ENCODE results near the gene TMEM17. TPM values are rescaled to one million over a fixed set of nuclear protein-coding genes. Genes with fewer than 3 reads are reported as not detected.

TMEM17 gene
- total and polyA plus RNA-seq, 2 experiments from 2014 or later, result 1.8 to 5.0 TPM

DNA sequence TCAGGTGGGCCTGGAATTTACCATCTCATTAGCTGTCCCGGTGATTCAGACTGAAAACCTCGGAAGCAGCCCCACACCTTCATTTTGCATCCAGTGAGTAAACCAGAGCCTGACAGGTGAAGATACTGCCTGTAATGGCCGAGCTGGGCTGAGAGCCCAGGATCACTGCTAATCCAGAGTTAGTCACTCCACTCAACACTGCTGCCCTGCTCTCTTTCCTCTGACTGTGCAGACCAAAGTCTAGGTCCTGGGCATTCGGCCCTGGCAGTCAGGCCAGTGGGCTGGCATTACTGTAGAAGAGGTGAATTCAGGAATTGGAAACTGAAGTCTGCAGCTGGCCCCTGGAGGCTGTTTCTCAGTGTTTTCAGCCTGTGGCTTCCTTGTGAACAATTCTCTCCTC, 44.3 kb downstream of the TMEM17 start:
- no peak overlapping the region for H3K27ac ChIP-seq
- no peaks in the 10 kb centered on the region for H3K4me1 ChIP-seq (ENCODE audit: low read depth)
- TF ChIP-seq, protein P1, sequence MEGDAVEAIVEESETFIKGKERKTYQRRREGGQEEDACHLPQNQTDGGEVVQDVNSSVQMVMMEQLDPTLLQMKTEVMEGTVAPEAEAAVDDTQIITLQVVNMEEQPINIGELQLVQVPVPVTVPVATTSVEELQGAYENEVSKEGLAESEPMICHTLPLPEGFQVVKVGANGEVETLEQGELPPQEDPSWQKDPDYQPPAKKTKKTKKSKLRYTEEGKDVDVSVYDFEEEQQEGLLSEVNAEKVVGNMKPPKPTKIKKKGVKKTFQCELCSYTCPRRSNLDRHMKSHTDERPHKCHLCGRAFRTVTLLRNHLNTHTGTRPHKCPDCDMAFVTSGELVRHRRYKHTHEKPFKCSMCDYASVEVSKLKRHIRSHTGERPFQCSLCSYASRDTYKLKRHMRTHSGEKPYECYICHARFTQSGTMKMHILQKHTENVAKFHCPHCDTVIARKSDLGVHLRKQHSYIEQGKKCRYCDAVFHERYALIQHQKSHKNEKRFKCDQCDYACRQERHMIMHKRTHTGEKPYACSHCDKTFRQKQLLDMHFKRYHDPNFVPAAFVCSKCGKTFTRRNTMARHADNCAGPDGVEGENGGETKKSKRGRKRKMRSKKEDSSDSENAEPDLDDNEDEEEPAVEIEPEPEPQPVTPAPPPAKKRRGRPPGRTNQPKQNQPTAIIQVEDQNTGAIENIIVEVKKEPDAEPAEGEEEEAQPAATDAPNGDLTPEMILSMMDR (IDR thresholded peaks at IDR 0.05; ENCODE audit: low read depth, low read length), result no peak
- H3K27me3 ChIP-seq, result no peaks in the 10 kb centered on the region
- no peak overlapping the region for H3K4me3 ChIP-seq
- DNase-seq (ENCODE audit: low read depth in 1 of 2, low spot score in 1 of 2), result no peak
- H3K36me3 ChIP-seq, result no peaks in the 10 kb centered on the region
- no peaks in the 10 kb centered on the region for H3K9me3 ChIP-seq (ENCODE audit: low read depth)

DNA sequence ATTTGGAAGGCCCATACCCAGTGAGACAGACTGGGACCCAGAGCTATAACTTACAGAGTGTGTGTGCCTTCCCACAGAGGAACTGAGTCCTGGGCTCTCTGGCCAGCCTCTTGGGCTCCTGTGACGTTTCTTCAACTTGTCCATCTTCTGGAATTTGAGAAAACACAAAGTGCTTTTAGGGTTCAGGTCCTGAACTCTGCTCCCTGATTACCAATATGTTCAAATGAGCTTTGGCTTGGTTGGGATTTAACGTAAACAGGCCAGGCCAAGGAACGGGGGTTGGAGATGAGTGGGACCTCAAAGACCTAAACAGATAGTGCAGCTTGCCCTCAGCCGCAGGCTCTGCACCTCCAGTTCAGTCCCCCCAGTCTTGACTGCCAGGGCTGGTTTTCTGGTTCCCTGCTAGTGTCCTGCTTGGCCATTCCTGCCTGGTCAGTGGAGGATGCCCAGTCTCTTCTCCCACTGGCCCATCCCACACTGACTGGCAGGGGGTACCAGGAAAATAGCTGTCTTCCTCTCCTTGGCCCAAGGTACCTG, 44.9 kb downstream of the TMEM17 start:
- Histone ChIP-seq H3K9me3 (ENCODE audit: low read depth) (no peaks in the 10 kb centered on the region), H3K4me3 (no peak overlapping the region), H3K27ac (no peak overlapping the region), H3K36me3 (no peaks in the 10 kb centered on the region), H3K4me1 (ENCODE audit: low read depth) (no peaks in the 10 kb centered on the region), H3K27me3 (no peaks in the 10 kb centered on the region)
- TF ChIP-seq, protein P1 (IDR thresholded peaks at IDR 0.05; ENCODE audit: low read depth, low read length), result no peak
- no peak for DNase-seq (ENCODE audit: low read depth in 1 of 2, low spot score in 1 of 2)

GRCh38 chr2:62460175-62460574, 45.8 kb downstream of the TMEM17 start:
- TF ChIP-seq, protein P1 (IDR thresholded peaks at IDR 0.05; ENCODE audit: low read depth, low read length), result no peak
- H3K4me3 ChIP-seq, result no peak overlapping the region
- no peaks in the 10 kb centered on the region for H3K27me3 ChIP-seq
- no peak overlapping the region for H3K27ac ChIP-seq
- H3K4me1 ChIP-seq (ENCODE audit: low read depth), result no peaks in the 10 kb centered on the region
- H3K36me3 ChIP-seq, result no peaks in the 10 kb centered on the region
- no peaks in the 10 kb centered on the region for H3K9me3 ChIP-seq (ENCODE audit: low read depth)
- DNase-seq (ENCODE audit: low read depth in 1 of 2, low spot score in 1 of 2), result no peak

GRCh38 chr2:62459672-62460071, 46.3 kb downstream of the TMEM17 start:
- no peak overlapping the region for H3K27ac ChIP-seq
- DNase-seq (ENCODE audit: low read depth in 1 of 2, low spot score in 1 of 2), result no peak
- no peaks in the 10 kb centered on the region for H3K36me3 ChIP-seq
- no peak overlapping the region for H3K4me3 ChIP-seq
- H3K27me3 ChIP-seq, result no peaks in the 10 kb centered on the region
- H3K4me1 ChIP-seq (ENCODE audit: low read depth), result no peaks in the 10 kb centered on the region
- TF ChIP-seq, protein P1 (IDR thresholded peaks at IDR 0.05; ENCODE audit: low read depth, low read length), result no peak
- no peaks in the 10 kb centered on the region for H3K9me3 ChIP-seq (ENCODE audit: low read depth)

DNA sequence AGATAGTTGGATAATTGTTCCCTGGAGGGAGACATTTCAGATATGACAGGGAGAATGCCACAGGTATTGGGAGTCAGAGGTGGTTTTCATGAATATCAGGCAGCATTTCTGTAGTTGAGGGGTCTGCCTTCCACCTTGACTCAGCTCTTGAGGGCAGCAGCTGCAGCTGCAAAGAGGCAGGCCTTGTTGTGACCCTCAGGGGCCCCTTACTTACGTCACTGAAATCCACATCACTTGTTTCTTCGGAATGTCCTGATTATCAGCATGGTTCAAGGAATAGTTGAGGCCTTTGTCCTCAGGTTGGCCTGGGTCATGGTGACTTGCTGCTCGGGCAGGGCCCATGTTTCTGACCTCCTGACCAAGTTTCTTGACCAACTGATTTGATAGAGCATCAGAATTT, 46.9 kb downstream of the TMEM17 start:
- TF ChIP-seq, protein P1 (IDR thresholded peaks at IDR 0.05; ENCODE audit: low read depth, low read length), result no peak
- H3K4me1 ChIP-seq (ENCODE audit: low read depth), result no peaks in the 10 kb centered on the region
- H3K36me3 ChIP-seq, result no peaks in the 10 kb centered on the region
- H3K4me3 ChIP-seq, result no peak overlapping the region
- H3K27me3 ChIP-seq, result no peaks in the 10 kb centered on the region
- H3K27ac ChIP-seq, result no peak overlapping the region
- no peaks in the 10 kb centered on the region for H3K9me3 ChIP-seq (ENCODE audit: low read depth)
- no peak for DNase-seq (ENCODE audit: low read depth in 1 of 2, low spot score in 1 of 2)

GRCh38 chr2:62458671-62459081, 47.3 kb downstream of the TMEM17 start:
- Histone ChIP-seq H3K4me3 (no peak overlapping the region), H3K27ac (no peak overlapping the region), H3K27me3 (no peaks in the 10 kb centered on the region), H3K9me3 (ENCODE audit: low read depth) (no peaks in the 10 kb centered on the region), H3K4me1 (ENCODE audit: low read depth) (no peaks in the 10 kb centered on the region), H3K36me3 (no peaks in the 10 kb centered on the region)
- TF ChIP-seq, protein P1 (IDR thresholded peaks at IDR 0.05; ENCODE audit: low read depth, low read length), result no peak
- no peak for DNase-seq (ENCODE audit: low read depth in 1 of 2, low spot score in 1 of 2)
